Panc1 (cell line): ENCODE data around the gene LINC00632.
A peak's percentile ranks its signal among the peaks of the same experiment; 100 is the strongest.

Source experiments
- CTCF ChIP-seq: fragments of 450-650 bp; IDR thresholded peaks from 2 replicates; pipeline ENCODE4 v1.5.1; 2017; ENCODE audit warnings: mild to moderate bottlenecking
- POLR2AphosphoS5 ChIP-seq: IDR thresholded peaks from 2 replicates; pipeline ENCODE4 v1.6.1; 2012; ENCODE audit warnings: mild to moderate bottlenecking, low read depth, low read length, moderate library complexity
- REST ChIP-seq, 2 experiments: IDR thresholded peaks; 2 replicates each; pipeline ENCODE4 v1.6.1; 2011 to 2012; ENCODE audit warnings: low read depth in 2 of 2, control low read depth in 1 of 2, low read length in 1 of 2, mild to moderate bottlenecking in 1 of 2, moderate library complexity in 1 of 2; ENCODE audit not compliant: insufficient read depth in 1 of 2

GRCh38 chrX:140661643-140662042 is 47.9 kb upstream of the LINC00632 start:
- TF ChIP-seq CTCF (peak; percentile 56), REST (IDR thresholded peaks at IDR 0.05; ENCODE audit: insufficient read depth in 1 of 2, low read depth in 2 of 2, low read length in 1 of 2) (no peak), POLR2AphosphoS5 (no peak)
